GM10248 (cell line): ENCODE data around the gene PAPPA2.

Experiments
- CTCF ChIA-PET: fragments of 300-600 bp; sonication (Branson Sonifier 250); formaldehyde crosslinking; extraction: SDS; loops from one replicate; lab custom pipeline; 2021; ENCODE audit warnings: antibody characterized with exemption; lab: Yijun Ruan, JAX
- POLR2A ChIA-PET: fragments of 350-650 bp; sonication (Branson Sonifier 250); formaldehyde crosslinking; extraction: SDS; loops from one replicate; lab custom pipeline; 2020; ENCODE audit warnings: antibody characterized with exemption; lab: Yijun Ruan, JAX
- DNase-seq: peaks from one replicate; pipeline ENCODE4 v3.0.0; 2012; ENCODE audit errors: extremely low spot score
- CTCF ChIP-seq: IDR thresholded peaks from 2 replicates; pipeline ENCODE4 v1.5.1; 2012; ENCODE audit warnings: mild to moderate bottlenecking, low read depth; ENCODE audit errors: extremely low read depth, missing control alignments, control extremely low read depth

Gene PAPPA2

DNA sequence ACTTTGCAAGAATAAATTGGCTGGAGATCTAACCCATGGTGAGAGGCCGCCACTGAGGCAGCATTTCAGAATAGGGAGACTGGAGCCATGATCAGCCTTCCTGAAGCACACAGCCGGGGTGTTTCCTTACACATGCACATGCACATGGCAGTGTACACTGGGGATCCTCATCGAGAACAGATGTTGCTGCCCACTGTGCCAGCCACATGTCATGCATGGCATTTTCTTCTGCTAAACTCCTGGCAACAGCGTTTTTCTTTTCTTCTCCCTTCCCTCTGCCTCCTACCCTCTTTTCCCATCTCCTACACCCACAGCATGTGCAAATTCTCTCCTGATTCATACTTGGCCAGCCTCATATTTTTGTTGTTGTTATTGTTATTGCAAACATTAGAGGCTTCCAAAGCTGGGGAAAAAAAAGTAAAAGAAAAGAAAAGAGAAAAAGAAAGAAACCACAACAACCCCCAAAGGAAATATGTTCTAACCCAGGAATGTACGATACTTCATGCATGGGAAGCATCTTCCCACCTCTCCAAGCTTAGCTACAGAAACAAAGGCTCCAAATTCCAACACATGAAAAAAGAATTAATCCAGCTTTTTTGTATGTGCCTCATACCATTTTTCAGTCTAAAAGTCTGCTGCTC lies 357.5 kb downstream of the PAPPA2 start:
- no peak for TF ChIP-seq CTCF
- POLR2A ChIA-PET, result no interaction called here
- DNase-seq, result no peak
- CTCF ChIA-PET, result no interaction called here

GRCh38 chr1:176826265-176826664 lies 363.3 kb downstream of the PAPPA2 start:
- POLR2A ChIA-PET, result no interaction called here
- no peak for TF ChIP-seq CTCF
- no peak for DNase-seq
- CTCF ChIA-PET, result interaction anchor here (1.3 kb wide), 1 partner anchor 14 kb away, joined by 5 read pairs; no protein-coding TSS in a partner anchor

- TF ChIP-seq CTCF, result no peak
- DNase-seq, result no peak
- ChIA-PET POLR2A (no interaction called here), CTCF (interaction anchor here (1.4 kb wide), 2 partner anchors 38 to 62 kb away, joined by 3 read pairs; no protein-coding TSS in a partner anchor)
These were observed 366.3 kb downstream of the PAPPA2 start for GRCh38 chr1:176829261-176829660.

DNA sequence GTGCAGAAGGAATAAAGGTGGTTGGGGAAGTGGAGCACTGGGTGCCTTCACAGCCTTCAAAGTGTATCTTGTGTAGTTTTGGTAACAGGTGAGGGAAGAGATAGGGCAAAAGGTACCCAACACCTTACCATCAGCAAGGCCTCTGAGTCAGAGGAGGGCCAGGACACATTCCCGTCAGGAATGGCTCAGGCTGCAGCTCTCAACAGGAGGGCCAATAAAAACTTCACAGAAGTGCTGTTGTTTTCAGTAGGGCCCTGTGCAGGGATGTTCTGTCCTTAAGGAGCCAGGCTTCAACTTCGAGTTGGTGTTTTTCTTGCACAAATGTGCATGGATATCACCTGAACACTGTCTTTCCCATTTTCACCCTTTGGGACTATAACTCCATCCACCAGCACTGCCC lies 368.2 kb downstream of the PAPPA2 start:
- POLR2A ChIA-PET, result no interaction called here
- CTCF ChIA-PET, result no interaction called here
- no peak for TF ChIP-seq CTCF
- no peak for DNase-seq

GRCh38 chr1:176837708-176838107 lies 374.7 kb downstream of the PAPPA2 start:
- ChIA-PET POLR2A (no interaction called here), CTCF (interaction anchor here (1.4 kb wide), 1 partner anchor 53 kb away, joined by 3 read pairs; no protein-coding TSS in a partner anchor)
- no peak for DNase-seq
- TF ChIP-seq CTCF, result no peak

DNA sequence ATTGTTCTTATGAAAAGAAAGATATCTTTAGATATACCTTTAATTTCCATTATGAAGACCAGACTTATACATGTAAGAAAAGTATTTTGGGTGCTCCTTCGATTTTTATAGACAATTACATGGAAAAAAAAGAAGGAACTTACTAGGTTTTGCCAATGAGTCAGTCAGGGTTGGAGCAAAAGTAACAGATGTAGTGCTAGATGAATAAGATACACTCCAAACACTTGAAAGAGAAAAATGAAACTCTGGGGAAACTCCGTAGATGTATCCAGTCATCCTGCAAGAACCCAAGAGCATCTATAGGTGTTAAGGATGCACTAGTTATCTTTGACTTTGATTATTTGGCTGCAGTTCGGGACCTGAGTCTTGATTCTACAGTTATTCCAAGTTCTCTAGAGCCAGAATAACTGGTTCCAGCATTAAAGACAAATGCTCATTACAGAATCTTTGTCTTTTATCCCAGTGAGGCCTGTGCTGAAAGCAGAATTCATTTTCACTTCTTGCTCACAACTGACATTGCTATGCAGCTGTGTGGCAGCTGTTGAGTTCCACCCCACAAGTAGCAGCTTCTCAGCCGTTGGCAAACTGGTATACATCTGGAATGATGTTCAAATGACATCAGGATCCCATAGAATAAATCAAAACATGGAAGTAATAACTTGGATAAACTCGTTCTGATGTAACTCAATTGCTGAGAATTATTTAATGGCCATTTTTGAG lies 375.5 kb downstream of the PAPPA2 start:
- no peak for TF ChIP-seq CTCF
- DNase-seq, result no peak
- ChIA-PET CTCF (no interaction called here), POLR2A (no interaction called here)
